Neural progenitor cell (in vitro differentiated cells): ENCODE results near the gene CTTN.

ENCODE experiments used
- EZH2 ChIP-seq: fragments of 200-600 bp; sonication (generic); IDR thresholded peaks from 2 replicates; pipeline ENCODE4 v1.6.1; 2017; ENCODE audit warnings: antibody characterized with exemption, mild to moderate bottlenecking, moderate library complexity
- EZH2phosphoT487 ChIP-seq: fragments of 200-600 bp; sonication (generic); IDR thresholded peaks from 2 replicates; pipeline ENCODE4 v1.6.1; 2017; ENCODE audit warnings: antibody characterized with exemption
- TF ChIP-seq, protein P1 (sequence below): fragments of 200-600 bp; sonication (generic); IDR thresholded peaks from 2 replicates; pipeline ENCODE4 v1.5.1; 2017; ENCODE audit warnings: antibody characterized with exemption, mild to moderate bottlenecking

DNA sequence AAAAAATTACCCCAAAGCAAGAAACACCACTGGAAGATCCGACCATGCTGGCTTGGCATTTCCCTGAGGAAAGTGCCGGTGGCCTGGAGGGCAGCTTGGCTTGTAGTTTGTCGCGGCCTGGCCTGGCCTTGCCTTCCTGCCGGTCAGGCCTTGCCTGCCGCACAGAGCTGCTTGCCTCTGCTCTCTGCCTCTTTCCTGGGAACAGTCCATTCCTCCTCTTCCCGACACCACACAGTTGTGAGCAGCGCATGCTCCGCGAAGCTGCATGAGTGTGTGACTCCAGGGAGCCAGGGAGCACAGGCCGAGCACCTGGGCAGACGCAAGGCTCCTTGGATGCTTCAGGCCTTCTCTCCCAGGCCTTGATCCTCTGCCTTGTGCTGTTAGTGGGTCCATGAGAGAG, 19.8 kb downstream of the CTTN start:
- TF ChIP-seq EZH2 (no peak), EZH2phosphoT487 (no peak)
- TF ChIP-seq, protein P1, sequence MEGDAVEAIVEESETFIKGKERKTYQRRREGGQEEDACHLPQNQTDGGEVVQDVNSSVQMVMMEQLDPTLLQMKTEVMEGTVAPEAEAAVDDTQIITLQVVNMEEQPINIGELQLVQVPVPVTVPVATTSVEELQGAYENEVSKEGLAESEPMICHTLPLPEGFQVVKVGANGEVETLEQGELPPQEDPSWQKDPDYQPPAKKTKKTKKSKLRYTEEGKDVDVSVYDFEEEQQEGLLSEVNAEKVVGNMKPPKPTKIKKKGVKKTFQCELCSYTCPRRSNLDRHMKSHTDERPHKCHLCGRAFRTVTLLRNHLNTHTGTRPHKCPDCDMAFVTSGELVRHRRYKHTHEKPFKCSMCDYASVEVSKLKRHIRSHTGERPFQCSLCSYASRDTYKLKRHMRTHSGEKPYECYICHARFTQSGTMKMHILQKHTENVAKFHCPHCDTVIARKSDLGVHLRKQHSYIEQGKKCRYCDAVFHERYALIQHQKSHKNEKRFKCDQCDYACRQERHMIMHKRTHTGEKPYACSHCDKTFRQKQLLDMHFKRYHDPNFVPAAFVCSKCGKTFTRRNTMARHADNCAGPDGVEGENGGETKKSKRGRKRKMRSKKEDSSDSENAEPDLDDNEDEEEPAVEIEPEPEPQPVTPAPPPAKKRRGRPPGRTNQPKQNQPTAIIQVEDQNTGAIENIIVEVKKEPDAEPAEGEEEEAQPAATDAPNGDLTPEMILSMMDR: no peak
